T-helper 9 cell (primary cell): ENCODE measurements around the gene IGFBP3.

Experiments
- DNase-seq: peaks from one replicate; pipeline ENCODE4 v3.0.0-alpha.2; 2020

The IGFBP3 gene

DNA sequence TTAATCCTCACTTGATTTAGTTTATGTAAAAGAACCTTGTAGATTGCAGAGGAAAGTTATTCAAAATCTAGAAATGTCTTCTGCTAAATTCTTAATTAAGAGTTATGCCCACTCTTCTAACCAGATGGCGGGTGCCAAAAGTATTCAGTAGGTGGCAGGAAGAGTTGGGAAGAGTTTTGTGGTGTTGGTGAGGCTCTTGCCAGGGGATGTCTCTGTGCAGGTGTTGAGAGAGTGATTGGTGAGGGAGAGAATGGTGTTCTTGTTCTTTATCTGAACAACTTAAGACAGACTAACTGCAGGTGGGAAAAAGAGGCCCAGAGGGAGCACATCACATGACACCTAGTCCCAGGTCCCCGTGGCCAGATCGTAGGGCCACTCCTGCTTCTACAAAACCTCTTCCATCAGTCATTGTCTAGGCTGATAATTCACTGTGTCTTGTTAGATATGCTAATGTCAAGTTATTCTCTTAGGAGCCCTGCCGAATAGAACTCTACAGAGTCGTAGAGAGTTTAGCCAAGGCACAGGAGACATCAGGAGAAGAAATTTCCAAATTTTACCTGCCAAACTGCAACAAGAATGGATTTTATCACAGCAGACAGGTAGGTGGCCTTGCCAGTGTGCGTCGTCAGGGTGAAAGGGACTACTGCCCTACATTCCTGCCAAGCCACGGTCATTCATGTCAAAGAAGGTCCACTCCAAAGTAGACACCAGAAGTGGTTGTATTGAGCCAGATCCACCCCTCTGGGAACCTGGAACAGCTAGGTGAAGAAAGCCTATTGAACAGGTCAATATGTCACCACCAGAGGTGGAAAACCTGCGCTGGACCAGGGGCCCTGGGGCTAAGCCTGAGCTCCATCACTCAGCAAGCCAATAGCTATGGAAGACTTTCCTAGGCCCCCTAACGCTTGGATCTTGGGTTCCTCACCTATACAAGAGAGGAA, 29.3 kb downstream of the IGFBP3 start:
- DNase-seq = no peak

DNA sequence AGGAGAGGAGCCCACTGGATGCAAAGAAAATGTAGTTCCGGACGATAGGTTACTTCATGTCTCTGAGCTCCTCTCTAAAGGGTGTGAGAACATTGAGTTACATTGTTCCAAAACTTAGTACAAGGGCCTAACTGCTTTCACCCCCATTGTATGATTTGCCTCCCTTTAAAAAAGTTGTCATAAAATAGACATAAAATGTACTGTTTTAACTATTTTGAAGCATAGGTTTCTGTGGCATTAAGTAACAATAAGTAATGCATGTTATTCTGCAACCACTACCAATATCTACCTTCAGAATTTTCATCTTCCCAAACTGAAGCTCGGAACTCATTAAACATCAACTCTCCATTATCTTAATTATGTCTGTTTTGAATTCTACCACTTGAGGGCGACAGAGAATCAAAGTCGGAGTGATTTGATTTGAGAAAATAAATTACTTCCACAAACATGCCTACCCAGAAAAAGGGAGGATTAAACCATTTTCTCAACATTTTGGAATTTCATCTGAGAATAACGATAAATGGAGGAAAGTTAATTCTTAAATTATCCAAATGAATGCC, 30.1 kb downstream of the IGFBP3 start:
- no peak for DNase-seq

DNA sequence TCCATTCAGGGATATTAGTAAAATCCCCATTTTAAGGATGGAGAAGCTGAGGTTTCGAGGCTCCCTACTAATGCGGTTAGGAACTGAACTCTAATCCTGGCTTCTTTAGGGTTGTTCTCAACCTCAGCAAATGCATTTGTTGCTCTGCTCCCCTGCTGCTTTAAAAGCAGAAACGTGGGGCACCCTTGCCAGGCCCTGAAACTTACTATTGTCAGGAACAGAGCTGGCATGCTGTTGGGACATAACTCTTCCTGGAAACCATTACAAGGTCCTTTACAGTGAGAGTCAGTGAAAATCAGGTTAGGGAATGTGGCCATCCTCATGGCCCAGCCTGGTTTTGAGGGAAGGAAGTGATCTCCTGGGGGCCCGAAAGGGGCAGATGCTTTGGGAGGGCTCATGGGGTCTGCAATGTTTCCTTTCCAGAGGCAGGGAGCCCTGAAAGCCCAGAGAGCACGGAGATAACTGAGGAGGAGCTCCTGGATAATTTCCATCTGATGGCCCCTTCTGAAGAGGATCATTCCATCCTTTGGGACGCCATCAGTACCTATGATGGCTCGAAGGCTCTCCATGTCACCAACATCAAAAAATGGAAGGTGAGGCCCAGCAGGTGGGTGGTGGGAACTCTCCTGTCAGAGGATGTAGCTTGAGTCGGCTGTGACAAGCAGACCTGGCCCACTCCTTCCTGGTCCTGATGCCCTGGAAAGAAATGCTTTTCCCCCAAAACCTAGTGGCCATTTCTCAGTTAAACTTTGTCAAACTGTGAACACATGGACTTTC, 30.8 kb downstream of the IGFBP3 start:
- DNase-seq = no peak

DNA sequence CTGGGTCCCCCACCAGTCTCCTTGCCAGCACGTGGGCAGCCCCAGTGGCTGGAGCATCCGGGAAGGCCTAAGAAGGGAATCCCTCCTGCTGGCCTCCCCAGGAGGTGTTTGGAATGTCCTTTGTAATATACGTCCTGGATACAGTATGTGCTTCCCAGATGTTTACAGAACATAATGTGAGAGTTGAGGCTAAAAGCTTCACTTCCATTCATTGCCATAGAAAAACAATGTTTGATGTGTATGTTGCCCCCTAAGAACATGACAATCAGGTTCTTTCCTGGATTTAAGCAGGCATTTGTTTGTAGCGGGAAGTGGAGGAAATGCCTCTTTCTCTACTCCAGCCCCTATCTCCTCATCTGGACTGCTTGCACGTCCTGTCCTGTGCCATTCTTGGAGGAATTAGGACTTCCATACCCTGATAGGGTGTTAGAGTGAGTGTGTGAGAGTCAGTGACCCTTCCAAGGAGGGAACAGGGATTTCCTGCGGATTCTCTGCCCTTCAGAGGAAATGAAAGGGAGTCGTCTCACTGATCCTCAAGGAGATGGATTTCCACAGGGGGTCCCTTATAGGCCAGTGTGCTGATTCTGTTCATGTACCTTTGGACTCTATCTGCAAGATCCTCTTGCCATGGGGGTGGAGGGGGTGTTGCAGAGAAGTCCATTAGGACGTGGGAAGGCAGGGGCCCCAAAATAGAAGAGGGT, 31.6 kb downstream of the IGFBP3 start:
- DNase-seq = no peak

DNA sequence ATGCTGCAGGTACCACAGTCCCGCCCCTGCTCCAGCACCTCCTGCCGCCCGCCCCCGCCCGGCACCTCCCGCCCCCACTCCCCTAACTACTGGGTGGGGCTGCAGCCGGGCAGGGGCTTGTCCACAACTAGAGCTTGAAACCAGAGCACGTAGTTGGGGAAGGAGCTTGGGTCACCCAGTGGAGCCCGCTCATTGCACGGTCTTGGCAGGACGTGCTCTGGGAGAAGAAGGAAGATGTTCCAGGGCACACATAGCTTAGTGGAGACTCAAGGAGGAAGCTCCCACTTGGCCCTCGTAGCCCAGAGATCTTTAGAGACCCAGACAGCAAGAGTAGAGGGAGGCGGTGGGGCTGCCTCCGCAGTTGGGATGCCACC, 32.1 kb downstream of the IGFBP3 start:
- DNase-seq = no peak

DNA sequence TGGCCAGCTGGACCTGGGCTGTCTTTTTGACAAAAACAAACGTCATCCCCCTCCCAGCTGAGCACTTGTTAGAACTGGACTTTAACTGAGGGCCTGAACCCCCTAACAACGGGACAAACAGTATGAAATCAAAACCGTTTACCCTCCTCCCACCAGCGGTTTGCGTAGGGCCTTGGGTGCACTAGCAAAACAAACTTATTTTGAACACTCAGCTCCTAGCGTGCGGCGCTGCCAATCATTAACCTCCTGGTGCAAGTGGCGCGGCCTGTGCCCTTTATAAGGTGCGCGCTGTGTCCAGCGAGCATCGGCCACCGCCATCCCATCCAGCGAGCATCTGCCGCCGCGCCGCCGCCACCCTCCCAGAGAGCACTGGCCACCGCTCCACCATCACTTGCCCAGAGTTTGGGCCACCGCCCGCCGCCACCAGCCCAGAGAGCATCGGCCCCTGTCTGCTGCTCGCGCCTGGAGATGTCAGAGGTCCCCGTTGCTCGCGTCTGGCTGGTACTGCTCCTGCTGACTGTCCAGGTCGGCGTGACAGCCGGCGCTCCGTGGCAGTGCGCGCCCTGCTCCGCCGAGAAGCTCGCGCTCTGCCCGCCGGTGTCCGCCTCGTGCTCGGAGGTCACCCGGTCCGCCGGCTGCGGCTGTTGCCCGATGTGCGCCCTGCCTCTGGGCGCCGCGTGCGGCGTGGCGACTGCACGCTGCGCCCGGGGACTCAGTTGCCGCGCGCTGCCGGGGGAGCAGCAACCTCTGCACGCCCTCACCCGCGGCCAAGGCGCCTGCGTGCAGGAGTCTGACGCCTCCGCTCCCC, 32.7 kb downstream of the IGFBP3 start, which contains the start of gene IGFBP1:
TSS of gene IGFBP1 (plus strand) at position 304 of the 808 bp plus-strand sequence. CDS start at position 469, 165 bp downstream.
- no peak for DNase-seq

DNA sequence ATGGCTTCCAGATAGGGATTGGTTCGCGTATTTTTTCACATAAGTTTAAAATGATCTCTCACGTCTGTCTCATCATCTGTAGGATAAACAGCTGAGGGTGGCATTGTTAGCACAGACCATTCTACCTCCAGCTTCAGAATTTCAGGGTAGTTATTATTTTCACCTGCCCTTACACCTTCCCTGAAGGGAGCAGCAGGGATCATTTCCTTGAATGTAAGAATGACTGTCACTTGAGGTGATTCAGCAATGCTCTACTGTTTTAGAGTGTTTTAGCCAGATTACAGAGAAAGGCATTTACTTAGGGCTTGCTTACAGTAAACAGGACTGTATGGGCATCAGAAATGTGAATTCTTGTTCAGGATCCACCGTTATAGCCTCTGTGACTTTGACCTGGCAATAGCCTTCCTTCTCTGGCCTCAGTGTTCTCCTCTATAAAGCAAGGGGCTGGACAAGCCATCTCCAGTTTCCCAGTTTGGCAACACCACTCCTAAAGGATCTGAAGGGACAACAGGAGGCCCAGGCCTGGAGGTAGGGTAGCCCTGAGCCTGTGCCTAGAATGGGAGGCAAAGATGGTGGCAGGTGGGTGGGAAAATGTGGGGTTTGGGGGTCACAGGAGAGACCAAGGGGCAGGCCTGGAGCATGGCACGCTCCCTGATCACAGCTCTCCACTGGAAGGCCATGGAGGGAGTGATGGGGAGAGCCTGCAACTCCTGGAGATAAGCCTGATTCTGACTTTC, 34.0 kb downstream of the IGFBP3 start:
- no peak for DNase-seq

DNA sequence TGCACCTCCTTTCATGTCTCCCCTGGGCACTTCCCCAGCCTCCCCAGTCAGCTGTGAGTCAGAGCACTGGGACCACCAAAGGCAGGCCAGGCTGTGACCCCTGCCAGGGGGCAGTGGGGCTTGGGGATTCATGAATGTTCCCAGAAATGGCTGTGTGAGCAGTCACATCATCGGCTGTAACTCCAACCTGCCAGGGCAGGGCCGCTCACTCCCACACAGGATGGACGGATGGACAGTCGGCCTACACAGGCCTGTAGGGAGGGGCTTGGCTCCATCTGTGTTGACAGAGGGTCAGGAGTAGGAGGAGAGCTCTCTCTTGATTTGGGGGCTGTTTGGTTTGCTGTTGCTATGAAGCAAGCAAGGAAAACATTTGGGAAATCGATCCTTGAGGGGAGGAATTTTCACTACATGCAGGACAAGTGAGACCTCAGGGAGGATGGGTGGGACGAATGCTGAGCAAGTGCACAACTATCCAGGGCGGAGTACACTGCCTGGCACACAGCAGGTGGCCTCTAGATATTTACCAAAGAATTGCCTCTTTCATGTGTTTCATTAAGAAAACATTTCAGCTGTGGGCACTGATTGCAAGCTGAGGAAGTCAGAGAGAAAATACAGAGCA, 35.7 kb downstream of the IGFBP3 start:
- no peak for DNase-seq

DNA sequence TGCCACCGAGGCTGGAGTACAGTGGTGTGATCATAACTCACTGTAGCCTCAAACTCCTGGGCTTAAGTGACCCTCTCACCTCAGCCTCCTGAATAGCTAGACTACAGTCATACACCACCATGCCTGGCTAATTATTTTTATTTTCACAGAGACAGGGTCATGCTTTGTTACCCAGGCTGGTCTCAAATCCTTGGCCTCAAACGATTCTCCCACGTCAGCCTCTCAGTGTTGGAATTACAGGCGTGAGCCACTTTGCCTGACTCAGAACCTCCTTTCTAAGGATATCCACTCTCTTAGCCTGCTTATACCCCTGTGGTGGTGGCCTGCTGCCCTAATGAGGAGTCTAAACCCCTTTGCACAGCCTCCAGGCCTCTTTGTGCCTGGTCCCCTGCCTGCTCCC, 36.9 kb downstream of the IGFBP3 start:
- DNase-seq = no peak

DNA sequence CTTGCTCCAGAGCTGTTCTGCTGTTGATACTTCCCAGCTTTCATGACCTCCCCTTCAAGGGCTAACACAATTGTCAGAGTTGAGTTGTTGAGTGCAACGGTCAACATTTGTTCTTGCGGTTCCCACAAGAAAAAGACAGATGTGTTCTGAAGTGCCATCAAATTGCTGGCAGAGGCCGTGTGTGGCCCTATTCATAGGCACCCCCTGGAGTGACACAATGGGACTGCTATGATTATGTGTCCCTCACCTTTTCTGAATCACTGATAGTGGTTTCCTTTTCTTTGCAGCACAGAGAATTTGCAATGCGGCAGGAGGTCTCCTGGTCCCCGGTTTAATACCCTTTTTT, 38.6 kb downstream of the IGFBP3 start:
- DNase-seq = no peak

DNA sequence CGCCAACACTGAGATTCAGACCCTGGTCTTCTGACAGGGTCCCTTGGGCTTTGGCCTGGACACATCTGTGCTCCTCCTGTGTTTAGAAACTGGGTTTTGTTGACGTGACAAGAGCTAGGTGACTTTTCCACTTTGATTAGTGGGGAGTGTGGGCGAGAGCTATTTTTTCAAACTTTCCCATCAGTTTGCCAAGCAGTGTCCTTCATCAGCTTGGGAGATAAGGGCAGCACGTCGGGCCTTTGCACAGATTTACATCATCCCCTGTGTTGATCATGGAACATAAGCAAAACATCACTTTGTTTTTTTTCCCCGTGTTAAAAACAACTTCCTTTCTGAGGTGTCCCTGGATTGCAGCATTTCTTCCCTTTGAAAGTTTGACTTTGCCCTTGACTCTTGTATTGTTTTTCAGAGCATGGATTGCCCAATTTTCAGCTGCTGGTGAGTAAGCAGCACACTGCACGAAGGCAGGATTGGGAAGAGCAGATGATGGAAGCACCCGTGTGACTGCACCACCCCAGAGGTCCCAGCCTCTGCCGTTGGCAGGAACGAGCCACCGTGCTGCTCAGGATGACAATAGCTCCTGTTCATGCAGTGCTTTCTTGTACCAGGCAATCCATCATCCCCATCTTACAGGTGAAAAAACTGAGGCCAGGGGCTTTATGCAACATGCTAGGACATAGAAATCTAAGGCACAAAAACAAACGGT, 39.2 kb downstream of the IGFBP3 start:
- no peak for DNase-seq

DNA sequence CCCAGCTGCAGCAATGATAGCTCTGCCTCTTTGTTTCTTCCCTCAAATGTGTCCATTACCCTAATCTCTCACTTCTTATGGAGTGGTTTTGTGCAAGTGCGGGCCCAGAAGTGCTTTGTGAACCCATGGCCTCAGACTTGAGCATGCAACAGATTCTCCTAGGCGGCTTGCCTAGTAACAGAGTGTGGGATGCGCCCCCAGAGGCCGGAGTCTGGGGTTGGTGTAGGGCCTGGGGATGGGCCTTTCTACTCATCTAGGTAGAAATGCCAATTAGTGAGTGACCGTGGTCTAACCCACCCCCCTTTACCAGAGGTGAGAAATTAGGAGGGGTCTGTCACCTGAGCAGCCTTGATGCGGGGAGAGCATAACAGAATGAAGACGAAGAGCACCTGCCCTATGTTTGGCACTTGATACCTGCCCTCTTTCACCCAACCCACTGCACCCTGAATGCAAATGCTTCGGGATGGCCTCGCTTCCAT, 39.8 kb downstream of the IGFBP3 start:
- no peak for DNase-seq

DNA sequence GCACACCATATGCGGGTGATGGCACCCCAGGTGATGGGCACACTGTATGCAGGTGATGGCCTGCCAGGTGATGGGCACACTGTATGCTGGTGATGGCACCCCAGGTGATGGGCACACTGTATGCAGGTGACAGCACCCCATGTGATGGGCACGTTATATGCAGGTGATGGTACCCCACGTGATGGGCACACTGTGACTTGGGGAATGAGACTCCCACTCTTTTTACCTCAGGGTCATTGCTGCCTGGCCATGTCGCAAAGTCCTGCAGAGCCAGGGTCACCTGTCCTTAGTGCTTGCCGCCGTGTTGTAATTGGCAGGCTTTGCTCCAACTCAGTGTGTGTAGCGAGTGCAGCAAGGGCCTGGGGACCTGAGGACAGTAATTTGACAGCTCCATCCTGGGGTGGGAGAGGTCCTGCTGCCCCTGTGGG, 40.6 kb downstream of the IGFBP3 start:
- no peak for DNase-seq

DNA sequence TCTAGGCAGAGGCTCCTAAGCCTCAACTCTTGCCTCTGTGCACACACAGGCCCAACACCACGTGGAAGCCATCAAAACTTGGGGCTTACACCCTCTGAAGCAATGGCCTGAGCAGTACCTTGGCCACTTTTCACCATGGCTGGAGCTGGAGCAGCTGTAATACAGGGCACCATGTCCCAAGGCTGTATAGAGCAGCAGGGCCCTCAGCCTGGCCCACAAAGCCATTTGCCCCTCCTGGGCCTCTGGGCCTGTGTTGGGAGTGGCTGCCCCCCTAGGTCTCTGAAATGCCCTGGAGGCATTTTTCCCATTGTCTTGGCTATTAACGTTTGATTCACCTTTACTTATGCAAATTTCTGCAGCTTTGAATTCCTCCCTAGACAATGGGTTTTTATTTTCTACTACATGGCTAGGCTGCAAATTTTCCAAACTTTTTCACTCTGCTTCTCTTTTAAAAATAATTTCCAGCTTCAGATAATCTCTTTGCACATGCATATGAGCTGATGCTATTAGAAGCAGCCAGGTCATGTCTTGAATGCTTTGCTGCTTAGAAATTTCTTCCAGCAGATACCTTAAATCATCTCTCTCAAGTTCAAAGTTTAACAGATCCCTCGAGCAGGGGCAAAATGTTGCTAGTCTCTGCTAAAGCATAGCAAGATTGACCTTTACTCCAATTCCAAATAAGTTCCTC, 42.5 kb downstream of the IGFBP3 start:
- DNase-seq = no peak

DNA sequence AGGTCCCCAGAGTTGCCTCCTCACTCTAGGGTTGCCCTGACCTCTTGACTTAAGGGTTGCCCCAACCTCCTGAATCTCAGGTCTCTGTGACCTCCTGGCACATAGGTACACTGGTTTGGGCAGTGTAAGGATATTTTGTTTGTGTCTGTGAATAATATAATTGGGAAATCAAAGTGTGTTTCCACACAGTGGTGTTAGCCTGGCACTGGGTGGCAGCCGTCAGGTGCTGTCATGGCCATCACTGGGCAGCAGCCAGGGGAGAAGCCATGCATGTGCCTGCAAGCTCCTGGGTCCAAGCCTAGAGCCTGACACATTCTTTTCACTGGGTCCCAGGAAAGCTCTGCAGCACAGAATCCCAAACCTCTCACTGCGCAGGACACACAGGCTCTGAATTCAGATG, 44.6 kb downstream of the IGFBP3 start:
- DNase-seq = no peak

DNA sequence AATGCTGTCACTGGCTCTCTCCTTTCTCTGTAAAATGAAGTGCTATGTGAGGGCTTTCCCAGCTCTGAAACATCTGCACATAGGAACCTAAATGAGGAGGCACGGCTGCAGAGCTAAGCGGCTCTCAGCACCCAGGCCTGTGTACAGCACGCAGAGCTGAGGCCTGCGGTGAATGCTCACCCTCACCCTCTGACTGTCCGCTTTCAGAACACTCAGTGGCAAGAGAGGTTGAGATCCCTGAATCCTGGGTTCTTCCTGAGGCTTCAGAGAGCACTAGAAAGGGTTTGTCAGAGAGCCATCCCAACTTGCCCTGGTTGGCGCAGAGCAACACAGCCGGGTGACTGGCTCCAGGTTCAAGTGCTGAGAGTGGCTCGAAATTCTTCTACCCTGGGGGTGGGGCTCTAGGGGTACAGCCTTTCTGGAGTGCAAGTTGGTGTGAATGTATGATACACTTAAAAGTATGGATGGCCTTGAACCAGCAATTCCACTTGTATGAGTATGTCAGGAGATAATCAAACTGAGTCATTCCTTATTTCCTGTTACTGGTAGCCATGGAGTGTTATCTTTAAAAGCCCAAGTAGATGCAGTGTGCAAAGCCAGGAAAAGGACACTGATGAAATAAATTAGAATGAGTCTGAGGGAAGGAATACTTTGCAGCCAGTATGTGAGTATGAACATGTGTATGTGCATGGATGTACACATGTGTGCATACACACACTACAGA, 46.5 kb downstream of the IGFBP3 start:
- DNase-seq = no peak

DNA sequence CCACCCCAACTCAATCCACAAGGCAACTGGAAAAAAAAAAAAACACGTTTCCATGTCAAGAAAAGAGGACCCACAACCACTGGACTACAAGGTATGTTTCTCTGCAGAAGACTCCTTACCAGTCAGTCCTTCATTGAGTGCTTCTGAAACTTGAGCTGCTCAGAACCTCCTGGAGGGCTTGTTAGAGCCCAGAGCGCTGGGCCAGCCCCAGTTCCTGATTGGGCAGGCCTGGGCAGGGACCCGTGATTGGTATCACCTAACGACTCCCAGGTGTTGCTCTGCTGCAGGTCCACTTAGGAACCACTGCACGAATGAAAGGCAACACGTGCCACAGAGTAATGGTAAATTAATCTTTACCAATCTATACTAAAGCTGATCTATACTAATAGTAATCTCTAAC, 47.7 kb downstream of the IGFBP3 start:
- DNase-seq = no peak

DNA sequence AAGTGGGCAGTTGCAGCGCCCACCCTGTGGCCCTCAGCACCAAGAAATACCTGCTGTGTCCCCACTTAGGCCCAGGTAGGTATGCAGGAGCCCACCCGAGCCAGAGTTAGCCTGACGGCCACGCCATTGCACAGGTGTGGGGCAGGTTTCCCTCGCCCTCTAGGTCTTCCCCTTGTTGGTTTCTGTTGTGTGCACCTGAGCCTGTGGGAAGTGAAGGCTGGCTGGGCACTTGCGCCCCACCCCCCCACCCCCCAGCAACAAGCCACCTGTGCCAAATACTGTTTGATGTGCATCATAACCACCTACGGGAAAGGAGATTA, 48.1 kb downstream of the IGFBP3 start, which contains the start of gene CCDC201:
TSS of gene CCDC201 (minus strand) at position 48 of the 320 bp plus-strand sequence. CDS start 75 bp downstream, outside the sequence.
- DNase-seq = no peak
